GM19463 (cell line): ENCODE results near the gene ATP13A4.
A peak's percentile ranks its signal among the peaks of the same experiment; 100 is the strongest.

ENCODE experiments used
- ATAC-seq: cut with Tn5 transposase; IDR thresholded peaks from one replicate; pipeline ENCODE4 v1.9.1; 2021; ENCODE audit warnings: mild to moderate bottlenecking, moderate library complexity; ENCODE audit not compliant: unreplicated experiment

ATP13A4 gene

GRCh38 chr3:193554811-193555210, at the start of gene ATP13A4:
ATP13A4 (minus strand) TSS chr3:193554895; CDS start chr3:193554799, 96 bp downstream.
- ATAC-seq: no peak

GRCh38 chr3:193599393-193599792, 44.7 kb upstream of the ATP13A4 start:
- ATAC-seq: no peak

- ATAC-seq: no peak
Observed at GRCh38 chr3:193598202-193598601, 43.5 kb upstream of the ATP13A4 start.

GRCh38 chr3:193595939-193596487, 41.3 kb upstream of the ATP13A4 start:
- no peak for ATAC-seq

GRCh38 chr3:193594946-193595689, 40.4 kb upstream of the ATP13A4 start:
- no peak for ATAC-seq

GRCh38 chr3:193593668-193594030, 39.0 kb upstream of the ATP13A4 start:
- ATAC-seq: no peak

- ATAC-seq: peak; percentile 97
Observed at GRCh38 chr3:193592841-193593667, 38.4 kb upstream of the ATP13A4 start, which contains the start of gene OPA1. OPA1 (plus strand) TSS chr3:193593208; CDS start chr3:193593378, 170 bp downstream.

GRCh38 chr3:193590088-193590856, 35.6 kb upstream of the ATP13A4 start:
- no peak for ATAC-seq

GRCh38 chr3:193589616-193590015, 34.9 kb upstream of the ATP13A4 start:
- no peak for ATAC-seq

- no peak for ATAC-seq
Observed at GRCh38 chr3:193589129-193589528, 34.4 kb upstream of the ATP13A4 start.

- ATAC-seq: no peak
Observed at GRCh38 chr3:193586526-193586925, 31.8 kb upstream of the ATP13A4 start.

- no peak for ATAC-seq
Observed at GRCh38 chr3:193585530-193585929, 30.8 kb upstream of the ATP13A4 start.

- ATAC-seq: no peak
Observed at GRCh38 chr3:193574488-193575070, 19.9 kb upstream of the ATP13A4 start.

- ATAC-seq: no peak
Observed at GRCh38 chr3:193573403-193574191, 18.9 kb upstream of the ATP13A4 start.

GRCh38 chr3:193572426-193572908, 17.8 kb upstream of the ATP13A4 start:
- peak; percentile 89 for ATAC-seq

GRCh38 chr3:193569119-193569518, 14.4 kb upstream of the ATP13A4 start:
- ATAC-seq: no peak

- no peak for ATAC-seq
Observed at GRCh38 chr3:193564012-193564411, 9.3 kb upstream of the ATP13A4 start.

- no peak for ATAC-seq
Observed at GRCh38 chr3:193563426-193563825, 8.7 kb upstream of the ATP13A4 start.

GRCh38 chr3:193560870-193561269, 6.2 kb upstream of the ATP13A4 start:
- no peak for ATAC-seq

GRCh38 chr3:193560091-193560490, 5.4 kb upstream of the ATP13A4 start:
- no peak for ATAC-seq
